H9 (cell line): ENCODE measurements around the gene FAM149B1. TPM values are rescaled to one million over a fixed set of nuclear protein-coding genes. Genes with fewer than 3 reads are reported as not detected.

Source experiments
- DNase-seq: peaks from one replicate; pipeline ENCODE4 v3.0.0-alpha.2; 2017
- H2AFZ ChIP-seq: one replicate; pipeline ENCODE4 v1.6.1; 2013; ENCODE audit warnings: mild to moderate bottlenecking, low read length, control low read depth, moderate library complexity
- H2AK5ac ChIP-seq: 2 replicates; pipeline ENCODE4 v1.6.1; 2013; ENCODE audit warnings: low read length, control low read depth, mixed read lengths; ENCODE audit not compliant: insufficient read length
- H2BK120ac ChIP-seq: one replicate; pipeline ENCODE4 v1.6.1; 2013; ENCODE audit warnings: low read depth, mild to moderate bottlenecking, low read length, control low read depth, inconsistent platforms; ENCODE audit not compliant: poor library complexity, severe bottlenecking
- H2BK12ac ChIP-seq: 2 replicates; pipeline ENCODE4 v1.6.1; 2013; ENCODE audit warnings: low read length, control low read depth, mixed read lengths, low read depth; ENCODE audit not compliant: insufficient read length
- H2BK15ac ChIP-seq: 2 replicates; pipeline ENCODE4 v1.6.1; 2013; ENCODE audit warnings: low read depth, low read length, control low read depth
- H2BK20ac ChIP-seq: one replicate; pipeline ENCODE4 v1.6.1; 2013; ENCODE audit warnings: low read depth, mild to moderate bottlenecking, low read length, control low read depth, inconsistent platforms; ENCODE audit not compliant: poor library complexity, severe bottlenecking
- H2BK5ac ChIP-seq: 2 replicates; pipeline ENCODE4 v1.6.1; 2013; ENCODE audit warnings: low read length, control low read depth, mixed read lengths; ENCODE audit not compliant: insufficient read length
- H3K14ac ChIP-seq: 2 replicates; pipeline ENCODE4 v1.6.1; 2013; ENCODE audit warnings: low read length, control low read depth; ENCODE audit not compliant: insufficient read depth
- H3K18ac ChIP-seq: 2 replicates; pipeline ENCODE4 v1.6.1; 2013; ENCODE audit warnings: low read depth, mild to moderate bottlenecking, mixed read lengths, low read length, control low read depth; ENCODE audit not compliant: insufficient read length
- H3K23ac ChIP-seq: 2 replicates; pipeline ENCODE4 v1.6.1; 2013; ENCODE audit warnings: low read length, control low read depth, mixed read lengths, low read depth; ENCODE audit not compliant: insufficient read length
- H3K23me2 ChIP-seq: 2 replicates; pipeline ENCODE4 v1.6.1; 2013; ENCODE audit warnings: low read depth, mild to moderate bottlenecking, mixed read lengths, low read length, control low read depth; ENCODE audit not compliant: insufficient read length, poor library complexity, severe bottlenecking
- H3K27ac ChIP-seq: 2 replicates; pipeline ENCODE4 v1.5.1; 2013; ENCODE audit warnings: low read length, control low read depth, mixed read lengths, low read depth; ENCODE audit not compliant: insufficient read length
- H3K27me3 ChIP-seq: 2 replicates; pipeline ENCODE4 v1.6.1; 2013; ENCODE audit warnings: low read length, control low read depth, inconsistent platforms; ENCODE audit not compliant: insufficient read depth
- H3K4ac ChIP-seq: 2 replicates; pipeline ENCODE4 v1.6.1; 2013; ENCODE audit warnings: low read depth, mild to moderate bottlenecking, control low read depth, inconsistent platforms, low read length, moderate library complexity
- H3K4me1 ChIP-seq: 2 replicates; pipeline ENCODE4 v1.6.1; 2013; ENCODE audit warnings: low read length, control low read depth, inconsistent platforms; ENCODE audit not compliant: insufficient read depth
- H3K4me2 ChIP-seq: 2 replicates; pipeline ENCODE4 v1.6.1; 2013; ENCODE audit warnings: low read length, control low read depth, mixed read lengths; ENCODE audit not compliant: insufficient read length, insufficient read depth
- H3K56ac ChIP-seq: 2 replicates; pipeline ENCODE4 v1.6.1; 2013; ENCODE audit warnings: low read depth, mild to moderate bottlenecking, mixed read lengths, low read length, control low read depth; ENCODE audit not compliant: insufficient read length
- H3K79me1 ChIP-seq: 2 replicates; pipeline ENCODE4 v1.6.1; 2013; ENCODE audit warnings: low read depth, mild to moderate bottlenecking, moderate library complexity, low read length, control low read depth, inconsistent platforms; ENCODE audit not compliant: insufficient read depth, poor library complexity, severe bottlenecking
- H3K79me2 ChIP-seq: 2 replicates; pipeline ENCODE4 v1.6.1; 2013; ENCODE audit warnings: low read length, control low read depth, inconsistent platforms; ENCODE audit not compliant: insufficient read depth
- H3K9ac ChIP-seq: 2 replicates; pipeline ENCODE4 v1.6.1; 2013; ENCODE audit warnings: low read length, control low read depth, mixed read lengths; ENCODE audit not compliant: insufficient read length; ENCODE audit errors: extremely low read depth
- H3K9me3 ChIP-seq: one replicate; pipeline ENCODE4 v1.6.1; 2013; ENCODE audit warnings: low read depth, low read length, inconsistent platforms; ENCODE audit not compliant: control insufficient read depth
- H3T11ph ChIP-seq: one replicate; pipeline ENCODE4 v1.6.1; 2013; ENCODE audit warnings: mild to moderate bottlenecking, low read length, control low read depth, inconsistent platforms
- H4K20me1 ChIP-seq: one replicate; pipeline ENCODE4 v1.6.1; 2013; ENCODE audit not compliant: control insufficient read depth, insufficient read length, insufficient read depth
- H4K5ac ChIP-seq: 2 replicates; pipeline ENCODE4 v1.6.1; 2013; ENCODE audit warnings: low read depth, mild to moderate bottlenecking, mixed read lengths, low read length, control low read depth; ENCODE audit not compliant: insufficient read length
- H4K8ac ChIP-seq: replicated peaks from 2 replicates; pipeline ENCODE4 v1.6.1; 2013; ENCODE audit warnings: low read length, control low read depth, mixed read lengths, low read depth; ENCODE audit not compliant: insufficient read length
- H4K91ac ChIP-seq: 2 replicates; pipeline ENCODE4 v1.6.1; 2013; ENCODE audit warnings: low read depth, mild to moderate bottlenecking, moderate library complexity, mixed read lengths, low read length, control low read depth; ENCODE audit not compliant: insufficient read length
- H3K27ac Mint-ChIP-seq, 3 experiments: 2 replicates in 2 of 3; 3 replicates in 1 of 3; pipeline ENCODE4 v1.8.0; 2020 to 2021; ENCODE audit warnings: mixed read lengths in 3 of 3, mild to moderate bottlenecking in 1 of 3, moderate library complexity in 1 of 3
- H3K27me3 Mint-ChIP-seq: 2 replicates; pipeline ENCODE4 v1.8.0; 2021; ENCODE audit warnings: low read depth, mild to moderate bottlenecking, moderate library complexity, mixed read lengths
- H3K36me3 Mint-ChIP-seq, 3 experiments: 2 replicates in 2 of 3; 3 replicates in 1 of 3; pipeline ENCODE4 v1.8.0; 2020 to 2021; ENCODE audit warnings: low read depth in 3 of 3, mixed read lengths in 3 of 3; ENCODE audit not compliant: insufficient read depth in 1 of 3
- H3K4me1 Mint-ChIP-seq, 2 experiments: 2 replicates each; pipeline ENCODE4 v1.8.0; 2020; ENCODE audit warnings: mixed read lengths in 2 of 2
- H3K4me3 Mint-ChIP-seq, 2 experiments: 2 replicates in 1 of 2; 3 replicates in 1 of 2; pipeline ENCODE4 v1.8.0; 2020 to 2021; ENCODE audit warnings: mild to moderate bottlenecking in 2 of 2, mixed read lengths in 2 of 2, moderate library complexity in 1 of 2
- H3K9me3 Mint-ChIP-seq, 2 experiments: 2 replicates in 1 of 2; 3 replicates in 1 of 2; pipeline ENCODE4 v1.8.0; 2020; ENCODE audit warnings: mild to moderate bottlenecking in 2 of 2, mixed read lengths in 2 of 2, moderate library complexity in 1 of 2
- CTCF ChIP-seq: fragments of 200-600 bp; sonication (generic); conservative IDR thresholded peaks from 3 replicates; pipeline ENCODE4 v1.8.0; 2021; ENCODE audit warnings: antibody characterized with exemption, mild to moderate bottlenecking
- WGBS: extraction: QIAGEN DNeasy Blood & Tissue Kit; methylation state at CpG from one replicate; pipeline ENCODE4 v1.1.7; 2013; ENCODE audit warnings: missing lambda C conversion rate, low lambda C conversion rate, mixed read lengths; ENCODE audit not compliant: insufficient read length; ENCODE audit errors: extremely low coverage; 5-methylcytosine and 5-hydroxymethylcytosine counted together
- total RNA-seq: library from RNA; stranded (reverse); gene quantifications from 2 replicates; pipeline ENCODE4 v1.2.1, GENCODE V29; 2021

Gene FAM149B1
- total RNA-seq, 1 experiment from 2014 or later: 17.9 TPM

DNA sequence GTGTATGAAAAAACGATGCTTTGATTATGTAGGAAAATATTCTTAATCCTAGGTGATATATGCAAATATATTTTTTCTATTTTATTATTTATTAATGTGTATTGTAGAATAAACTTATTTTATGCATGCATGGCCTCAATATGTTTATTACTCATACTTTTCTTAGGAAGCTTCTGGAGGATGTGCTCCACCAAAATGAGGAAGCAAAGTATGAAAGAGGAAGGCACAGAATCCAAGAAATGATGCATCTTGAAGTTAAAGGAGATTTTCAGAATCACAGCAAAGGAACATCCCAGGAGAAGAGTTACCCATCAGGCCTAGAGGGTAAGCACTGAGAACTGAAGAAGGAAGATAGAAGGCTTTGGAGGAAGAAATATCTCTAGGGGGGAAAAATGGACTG lies 119.5 kb downstream of the FAM149B1 start:
- Mint-ChIP-seq H3K27ac (no peak overlapping the region; a peak in 1 of 7 replicates), H3K4me3 (no peak overlapping the region), H3K9me3 (peaks cover 16 to 18% of the 10 kb centered on the region in 2 experiments), H3K36me3 (no peaks in the 10 kb centered on the region; a peak in 3 of 7 replicates), H3K4me1 (no peaks in the 10 kb centered on the region), H3K27me3 (peaks cover 3% of the 10 kb centered on the region)
- H2BK12ac ChIP-seq: no peak overlapping the region
- no peak overlapping the region for H2BK120ac ChIP-seq
- no peak overlapping the region for H3T11ph ChIP-seq
- H4K5ac ChIP-seq: no peak overlapping the region
- H3K4me1 ChIP-seq: no peaks in the 10 kb centered on the region
- no peak overlapping the region for H4K8ac ChIP-seq
- H3K18ac ChIP-seq: no peak overlapping the region
- TF ChIP-seq CTCF: no peak
- no peak overlapping the region for H3K9ac ChIP-seq
- H3K4me2 ChIP-seq: no peak overlapping the region
- no peak overlapping the region for H3K23ac ChIP-seq
- no peak for DNase-seq
- no peaks in the 10 kb centered on the region for H3K79me2 ChIP-seq
- no peaks in the 10 kb centered on the region for H4K20me1 ChIP-seq
- no peak overlapping the region for H3K4ac ChIP-seq
- no peak overlapping the region for H2AFZ ChIP-seq
- H3K9me3 ChIP-seq: no peaks in the 10 kb centered on the region
- H4K91ac ChIP-seq: no peak overlapping the region
- no peak overlapping the region for H2AK5ac ChIP-seq
- no peaks in the 10 kb centered on the region for H3K27me3 ChIP-seq
- H3K23me2 ChIP-seq: no peaks in the 10 kb centered on the region
- no peak overlapping the region for H3K14ac ChIP-seq
- H3K79me1 ChIP-seq: no peaks in the 10 kb centered on the region
- H2BK20ac ChIP-seq: no peak overlapping the region
- H3K27ac ChIP-seq: no peak overlapping the region
- no peak overlapping the region for H3K56ac ChIP-seq
- no peak overlapping the region for H2BK15ac ChIP-seq
- WGBS: no CpG with 5 or more reads among the region's 1 CpG
- no peak overlapping the region for H2BK5ac ChIP-seq
